Stimulated activated CD4-positive, alpha-beta T cell treated with anti-CD3 and anti-CD28 coated beads, Interleukin-4, amount 100 ng/mL, for 48 hours (primary cell): ENCODE results near the gene PI4K2B.
A peak's percentile ranks its signal among the peaks of the same experiment; 100 is the strongest.
"Not testable (repeated sequence)": the region's sequence is repeated elsewhere in the genome, so short reads cannot be mapped to it uniquely, and the experiment has no call there.

Source experiments
- DNase-seq, 2 donors: peaks; one replicate each; pipeline ENCODE4 v3.0.0-alpha.2; 2020; ENCODE audit warnings: low read depth in 2 of 2

Gene PI4K2B

DNA sequence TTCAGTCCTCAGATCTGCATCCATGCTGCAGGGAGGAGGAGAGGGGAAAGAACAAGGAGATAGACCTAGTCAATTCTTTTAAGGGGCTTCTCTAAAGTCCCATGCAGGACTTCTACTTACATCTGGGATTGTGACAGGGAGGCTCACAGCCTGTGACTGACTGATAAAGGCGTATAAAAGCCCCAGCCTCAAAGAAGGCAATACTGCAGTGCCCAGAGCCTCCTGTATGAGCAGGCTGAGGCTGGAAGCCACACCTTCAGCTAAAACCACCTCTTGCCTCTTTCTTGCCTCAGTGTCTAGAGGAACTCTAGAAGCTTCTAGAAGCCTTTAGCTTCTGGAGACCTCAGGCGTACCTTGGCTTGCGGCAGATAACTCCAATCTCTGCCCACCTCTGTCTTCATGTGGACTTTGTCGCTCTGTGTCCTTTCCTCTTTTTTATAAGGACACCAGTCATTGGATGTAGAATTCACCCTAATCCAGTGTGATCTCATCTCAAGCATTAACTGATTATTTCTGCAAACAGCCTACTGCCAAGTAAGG, 72.8 kb downstream of the PI4K2B start:
- DNase-seq: no peak

DNA sequence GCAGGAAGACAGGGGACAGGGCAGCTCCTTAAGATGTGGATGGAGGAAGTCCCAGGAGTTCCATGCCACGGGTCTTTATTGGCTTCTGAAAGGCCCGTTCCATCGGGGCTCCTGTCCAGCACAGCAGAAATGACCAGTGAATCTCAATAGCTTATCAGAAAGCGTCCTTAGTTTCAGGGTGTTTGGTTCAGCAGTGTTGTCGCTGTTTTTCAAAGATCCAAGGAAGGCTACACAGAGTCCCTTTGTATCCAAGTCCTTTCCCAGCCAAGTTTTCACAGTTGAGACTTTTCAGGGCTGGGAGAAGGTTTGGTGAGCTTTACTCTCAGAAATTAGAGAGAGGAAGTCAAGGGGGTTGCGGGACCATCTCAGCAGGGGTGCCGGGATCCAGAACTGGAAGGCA, 73.8 kb downstream of the PI4K2B start:
- DNase-seq: no peak

DNA sequence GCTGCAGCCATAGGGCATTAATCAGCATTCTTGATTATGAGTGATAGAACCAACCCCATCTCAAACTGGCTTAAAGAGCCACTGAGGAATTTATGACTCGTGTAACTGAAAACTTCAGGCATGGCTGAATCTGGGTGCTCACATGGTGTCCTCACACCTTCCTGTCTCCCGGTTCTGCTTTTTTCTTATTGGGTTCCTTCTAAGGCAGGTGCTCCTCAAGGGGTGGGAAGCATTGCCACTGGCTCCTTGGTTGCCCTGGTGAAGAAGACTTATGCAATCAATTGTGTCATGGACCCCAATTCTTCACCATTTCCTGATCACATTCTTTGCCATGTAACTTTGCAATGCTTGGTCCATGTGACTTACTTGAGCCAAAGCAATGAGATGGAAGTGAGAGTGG, 74.5 kb downstream of the PI4K2B start:
- DNase-seq: no peak

DNA sequence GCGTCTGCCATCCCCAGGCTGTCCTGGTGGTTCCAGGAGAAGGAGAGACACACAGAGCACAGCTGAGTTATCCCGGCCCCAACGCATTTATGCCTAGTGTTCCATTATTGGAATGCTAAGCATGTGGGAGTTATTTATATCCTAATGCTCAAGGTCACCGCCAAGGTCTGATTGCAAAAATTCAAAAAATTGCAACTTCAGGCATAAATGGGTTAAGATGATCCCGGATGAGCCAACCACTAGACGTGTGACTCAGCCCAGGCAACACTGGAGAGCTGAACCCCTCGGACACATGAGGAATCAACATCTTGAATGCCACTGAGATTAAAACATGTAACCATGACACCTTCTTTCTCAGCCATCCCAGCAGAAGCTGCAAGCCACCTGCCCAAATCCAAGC, 74.9 kb downstream of the PI4K2B start:
- DNase-seq: no peak

DNA sequence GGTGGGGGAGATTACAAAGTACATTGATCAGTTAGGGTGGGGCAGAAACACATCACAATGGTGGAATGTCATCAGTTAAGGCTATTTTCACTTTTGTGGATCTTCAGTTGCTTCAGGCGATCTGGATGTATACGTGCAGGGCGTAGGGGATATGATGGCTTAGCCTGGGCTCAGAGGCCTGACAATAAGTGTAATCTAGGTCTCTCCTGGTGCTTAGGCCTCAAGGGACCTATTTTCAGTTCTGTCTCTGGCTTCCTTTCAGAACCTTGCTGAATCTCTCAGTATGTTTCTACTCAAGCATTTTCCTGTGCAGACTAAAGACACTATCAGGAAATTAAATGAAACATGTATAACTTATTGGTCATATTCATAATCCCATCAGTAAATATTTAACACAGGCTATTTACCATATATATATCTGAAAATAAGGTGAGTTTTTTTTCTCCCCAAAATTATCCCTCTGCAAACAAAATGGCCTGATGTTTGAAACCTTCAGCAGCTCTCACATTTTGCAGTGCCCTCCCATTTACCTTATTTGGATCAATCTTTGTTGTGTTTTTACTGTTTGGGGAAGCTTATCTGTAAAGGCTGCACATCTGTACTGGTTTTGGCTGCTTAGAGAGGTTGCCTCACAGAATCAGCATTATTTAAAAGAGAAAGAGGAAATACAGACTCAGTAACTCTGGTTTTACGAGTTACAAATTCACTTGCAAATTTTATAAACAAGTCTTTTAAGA, 76.4 kb downstream of the PI4K2B start:
- no peak for DNase-seq

DNA sequence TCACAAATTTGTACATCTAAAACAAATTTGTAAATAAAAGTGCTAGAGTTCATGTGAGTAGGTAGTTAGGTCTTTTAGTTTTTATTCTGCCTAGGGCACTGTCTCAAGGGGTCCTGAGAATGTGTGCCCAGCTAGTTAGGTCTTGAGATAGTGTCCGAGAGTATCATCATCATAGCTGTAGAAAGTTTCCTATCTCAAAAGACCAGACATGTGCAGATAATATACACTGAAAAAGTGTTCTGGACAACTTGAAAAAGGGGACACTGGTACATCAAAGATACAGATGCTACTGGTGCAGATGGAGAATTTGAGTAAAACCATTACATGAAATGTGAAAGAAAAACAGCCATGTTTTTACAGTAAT, 77.0 kb downstream of the PI4K2B start:
- no peak for DNase-seq

DNA sequence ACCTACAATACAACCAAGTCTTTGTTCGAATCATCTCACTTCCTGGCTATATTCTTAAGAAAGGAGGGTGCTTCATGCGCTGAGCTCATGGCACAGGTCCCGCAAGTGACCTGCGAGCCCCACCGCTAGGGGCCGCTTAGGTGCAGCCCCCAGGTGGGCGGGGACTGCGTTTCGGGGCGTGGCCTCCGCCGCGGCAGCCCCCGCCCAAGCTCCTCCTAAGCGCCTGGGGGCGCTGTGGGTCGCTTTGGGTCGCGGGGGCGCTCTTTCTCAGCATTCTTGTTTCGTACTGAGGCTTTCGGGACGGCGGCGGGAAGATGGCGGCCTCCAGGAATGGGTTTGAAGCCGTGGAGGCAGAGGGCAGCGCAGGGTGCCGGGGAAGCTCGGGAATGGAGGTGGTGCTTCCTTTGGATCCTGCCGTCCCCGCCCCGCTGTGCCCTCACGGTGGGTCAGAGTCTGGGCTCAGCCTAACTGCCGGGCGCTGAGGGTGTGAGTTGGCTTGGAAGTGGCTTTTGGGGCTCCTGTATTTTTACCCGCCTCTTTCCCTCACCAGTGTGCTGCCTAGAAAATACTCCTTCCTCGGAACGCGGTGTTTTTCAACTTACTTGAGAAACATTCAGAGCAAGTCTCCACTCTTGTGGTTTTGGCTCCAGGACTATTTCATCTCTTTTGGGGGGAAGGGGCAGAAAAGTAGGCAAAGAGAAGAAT, 78.8 kb downstream of the PI4K2B start, which contains the start of gene ZCCHC4:
Gene ZCCHC4, plus strand, starts transcription at position 279 of the 705 bp plus-strand sequence. Its CDS starts 36 bp downstream, at position 315.
- DNase-seq: peak; percentile 79 to 80

DNA sequence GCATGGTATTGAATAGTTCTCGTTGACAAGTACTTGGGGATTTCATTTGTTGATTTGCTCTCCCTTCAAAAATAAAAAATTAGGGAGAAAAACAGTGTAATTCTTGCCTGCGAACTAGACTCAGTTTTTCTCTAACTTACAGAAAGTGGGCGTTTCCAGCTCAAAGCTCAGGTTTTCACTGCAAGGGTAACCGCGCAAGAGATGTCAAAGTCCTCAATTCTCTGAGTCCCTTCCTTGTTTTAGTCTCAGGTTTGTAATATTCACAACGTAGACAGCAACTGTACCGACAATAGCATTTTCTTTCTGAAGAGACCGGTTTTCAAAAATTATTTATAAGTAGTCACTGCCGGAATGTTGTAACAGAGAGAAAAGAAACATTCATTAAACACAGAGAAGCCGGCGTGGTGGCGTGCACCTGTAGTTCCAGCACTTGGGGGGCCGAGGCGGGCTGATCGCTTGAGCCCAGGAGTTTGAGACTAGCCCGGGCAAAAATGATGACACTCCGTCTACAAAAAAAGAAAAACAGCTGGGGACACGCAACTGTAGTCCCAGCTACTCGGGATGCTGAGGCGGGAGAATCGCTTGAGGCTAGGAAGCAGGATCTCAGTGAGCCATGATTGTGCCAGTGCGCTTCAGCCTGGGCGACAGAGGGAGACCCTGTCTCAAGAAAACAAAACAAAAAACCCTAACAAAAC, 79.5 kb downstream of the PI4K2B start:
- DNase-seq: no peak

DNA sequence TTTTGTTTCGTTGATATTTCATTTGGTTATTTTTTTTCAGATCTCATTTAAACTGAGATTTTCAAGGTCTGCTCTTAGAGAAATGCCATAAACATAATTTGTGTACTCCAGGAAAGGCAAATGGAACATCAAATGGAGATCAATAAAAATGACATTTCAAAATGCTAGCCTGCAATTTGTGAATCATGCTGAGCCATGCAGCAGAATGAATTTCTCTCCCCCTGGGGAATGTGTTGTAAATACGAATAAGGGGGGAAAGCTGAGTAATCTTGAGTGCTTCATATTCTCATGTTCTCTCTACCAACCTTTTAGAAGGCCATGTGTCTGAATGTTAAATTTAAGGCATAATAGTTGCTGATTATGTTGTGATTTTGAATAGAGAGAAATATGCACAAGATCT, 86.5 kb downstream of the PI4K2B start:
- no peak for DNase-seq

DNA sequence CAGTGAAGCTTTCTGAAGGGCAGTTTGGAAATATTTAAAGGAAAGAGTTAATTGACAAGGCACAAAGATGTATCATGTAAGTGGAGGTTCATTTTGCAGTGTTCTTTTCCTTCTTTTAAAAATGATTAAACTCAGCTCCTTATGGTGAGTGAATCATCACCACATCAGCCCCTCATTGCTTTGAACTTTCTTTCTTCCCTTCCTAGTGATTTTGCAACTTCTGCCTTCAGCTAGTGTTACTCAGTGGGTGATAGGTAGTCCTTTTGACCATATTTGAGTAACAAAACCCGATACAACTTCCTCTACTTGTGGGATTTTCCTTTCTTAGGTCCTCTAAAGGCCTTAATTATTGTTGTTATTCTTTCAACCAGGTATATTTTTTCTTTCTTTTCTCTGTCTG, 86.9 kb downstream of the PI4K2B start:
- DNase-seq: no peak

DNA sequence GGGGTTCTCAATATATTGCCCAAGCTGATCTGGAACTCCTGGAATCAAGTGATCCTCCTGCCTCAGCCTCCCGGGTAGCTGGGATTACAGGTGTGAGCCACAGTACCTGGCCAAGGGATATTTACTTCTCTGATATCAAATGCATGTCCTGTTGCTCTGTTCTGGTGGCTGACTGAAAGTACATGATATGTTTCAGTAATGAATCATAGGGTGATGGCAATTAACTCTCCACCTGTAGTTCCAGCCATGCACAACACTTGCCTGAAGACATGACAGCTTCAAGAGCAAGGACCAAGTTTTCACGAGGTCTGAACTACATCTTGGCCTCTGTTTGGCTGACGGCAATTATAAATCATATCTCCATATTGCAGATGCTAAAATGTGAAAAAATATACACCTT, 87.9 kb downstream of the PI4K2B start:
- DNase-seq: no peak

DNA sequence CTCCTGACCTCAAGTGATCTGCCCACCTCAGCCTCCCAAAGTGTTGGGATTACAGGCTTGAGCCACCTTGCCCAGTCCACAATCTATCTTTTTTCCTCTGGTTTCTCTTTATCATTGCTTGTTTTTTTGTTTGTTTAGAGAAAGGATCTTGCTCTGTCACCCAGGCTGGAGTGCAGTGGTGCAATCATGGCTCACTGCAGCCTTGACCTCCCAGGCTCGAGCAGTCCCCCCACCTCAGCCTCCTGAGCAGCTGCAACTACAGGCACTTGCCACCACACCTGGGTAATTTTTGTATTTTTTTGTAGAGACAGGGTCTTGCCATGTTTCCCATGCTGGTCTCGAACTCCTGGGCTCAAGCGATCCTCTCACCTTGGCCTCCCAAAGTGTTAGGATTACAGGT, 94.6 kb downstream of the PI4K2B start:
- not testable (repeated sequence) for DNase-seq
